Activated effector memory CD4-positive, alpha-beta T cell treated with Interleukin-2 at 50 U/mL for 16 hours (primary cell): ENCODE data around the gene DNAJC21.

Experiments used
- DNase-seq: peaks from one replicate; pipeline ENCODE4 v3.0.0-alpha.2; 2020

Gene DNAJC21

GRCh38 chr5:34982823-34983222 lies 53.5 kb downstream of the DNAJC21 start:
- no peak for DNase-seq

GRCh38 chr5:34986965-34987364 lies 57.6 kb downstream of the DNAJC21 start:
- DNase-seq, result no peak

- DNase-seq, result no peak
Observed at GRCh38 chr5:34991486-34992238, 62.3 kb downstream of the DNAJC21 start.

GRCh38 chr5:34993951-34994350 lies 64.6 kb downstream of the DNAJC21 start:
- no peak for DNase-seq

GRCh38 chr5:34996261-34996660 lies 66.9 kb downstream of the DNAJC21 start:
- DNase-seq, result no peak

- DNase-seq, result no peak
Observed at GRCh38 chr5:34998058-34998789, 68.9 kb downstream of the DNAJC21 start.

GRCh38 chr5:35001842-35002241 lies 72.5 kb downstream of the DNAJC21 start:
- no peak for DNase-seq

GRCh38 chr5:35002459-35002858 lies 73.1 kb downstream of the DNAJC21 start:
- no peak for DNase-seq

- DNase-seq, result peak; percentile 7
Observed at GRCh38 chr5:35003018-35003957, 73.9 kb downstream of the DNAJC21 start.

- DNase-seq, result no peak
Observed at GRCh38 chr5:35004200-35004599, 74.8 kb downstream of the DNAJC21 start.

- no peak for DNase-seq
Observed at GRCh38 chr5:35004771-35005170, 75.4 kb downstream of the DNAJC21 start.
